ENCODE results near the gene ASTN1.

Gene ASTN1

GRCh38 chr1:177142791-177143271, 21.7 kb downstream of the ASTN1 start:
- Histone ChIP-seq H3K9me2 (replicated peaks; ENCODE audit: low read depth, low read length) (no peaks in the 10 kb centered on the region), H3K79me2 (ENCODE audit: insufficient read depth, low read length) (no peaks in the 10 kb centered on the region), H3K9ac (ENCODE audit: low read depth, low read length, poor library complexity, severe bottlenecking) (no peak overlapping the region), H3K4me2 (ENCODE audit: low read depth, low read length, poor library complexity, severe bottlenecking) (no peak overlapping the region), H3K36me3 (ENCODE audit: insufficient read depth, low read length) (no peaks in the 10 kb centered on the region), H3K9me3 (ENCODE audit: insufficient read depth, low read depth, low read length) (no peaks in the 10 kb centered on the region), H4K20me1 (ENCODE audit: insufficient read depth, low read length, poor library complexity, severe bottlenecking) (no peaks in the 10 kb centered on the region), H3K4me3 (ENCODE audit: low read length, poor library complexity, severe bottlenecking) (no peak overlapping the region), H2AFZ (ENCODE audit: low read length) (no peak overlapping the region), H3F3A (ENCODE audit: low read depth) (no peaks in the 10 kb centered on the region), H3K4me1 (ENCODE audit: insufficient read depth, low read length, poor library complexity, severe bottlenecking) (peaks cover 4% of the 10 kb centered on the region), H3K27me3 (ENCODE audit: insufficient read depth, low read length, poor library complexity, severe bottlenecking) (no peaks in the 10 kb centered on the region)
- TF ChIP-seq CTCF (conservative IDR thresholded peaks at IDR 0.05; ENCODE audit: low read length) (no peak), EZH2phosphoT487 (IDR thresholded peaks at IDR 0.05; ENCODE audit: borderline replicate concordance) (no peak)

- TF ChIP-seq CTCF (conservative IDR thresholded peaks at IDR 0.05; ENCODE audit: low read length): no peak
- TF ChIP-seq EZH2phosphoT487 (IDR thresholded peaks at IDR 0.05; ENCODE audit: borderline replicate concordance): no peak
- no peak overlapping the region for H3K4me2 ChIP-seq (ENCODE audit: low read depth, low read length, poor library complexity, severe bottlenecking)
Observed at GRCh38 chr1:177142010-177142409, 22.5 kb downstream of the ASTN1 start.

DNA sequence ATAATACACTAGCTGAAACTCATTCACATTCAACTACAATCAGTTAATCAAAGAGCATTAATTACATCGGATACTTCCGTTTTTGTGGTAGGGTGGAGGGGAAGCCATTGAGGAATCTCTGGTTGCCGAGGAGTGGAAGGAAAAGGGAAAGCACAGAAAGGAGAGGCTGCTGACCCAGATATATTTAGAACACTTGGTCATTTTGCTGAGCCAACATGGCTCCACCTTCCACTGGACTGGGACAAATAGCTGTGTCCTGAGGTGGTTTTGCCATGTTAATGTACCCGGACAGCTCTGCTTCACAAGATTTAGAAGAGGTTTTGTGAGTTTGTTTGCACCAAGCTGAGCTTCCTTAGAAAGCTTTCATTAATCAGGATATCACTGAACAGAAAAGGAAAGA, 26.2 kb downstream of the ASTN1 start:
- H3K79me2 ChIP-seq (ENCODE audit: insufficient read depth, low read length): no peaks in the 10 kb centered on the region
- no peaks in the 10 kb centered on the region for H3K9me3 ChIP-seq (ENCODE audit: insufficient read depth, low read depth, low read length)
- no peak overlapping the region for H3K9ac ChIP-seq (ENCODE audit: low read depth, low read length, poor library complexity, severe bottlenecking)
- TF ChIP-seq EZH2phosphoT487 (IDR thresholded peaks at IDR 0.05; ENCODE audit: borderline replicate concordance) (no peak), CTCF (conservative IDR thresholded peaks at IDR 0.05; ENCODE audit: low read length) (no peak)
- H3K4me3 ChIP-seq (ENCODE audit: low read length, poor library complexity, severe bottlenecking): no peak overlapping the region
- no peaks in the 10 kb centered on the region for H3K9me2 ChIP-seq (replicated peaks; ENCODE audit: low read depth, low read length)
- peaks cover 22% of the 10 kb centered on the region for H3K4me1 ChIP-seq (ENCODE audit: insufficient read depth, low read length, poor library complexity, severe bottlenecking)
- H3K4me2 ChIP-seq (ENCODE audit: low read depth, low read length, poor library complexity, severe bottlenecking): no peak overlapping the region
- no peaks in the 10 kb centered on the region for H3K36me3 ChIP-seq (ENCODE audit: insufficient read depth, low read length)
- no peaks in the 10 kb centered on the region for H3K27me3 ChIP-seq (ENCODE audit: insufficient read depth, low read length, poor library complexity, severe bottlenecking)
- H3F3A ChIP-seq (ENCODE audit: low read depth): no peaks in the 10 kb centered on the region
- H4K20me1 ChIP-seq (ENCODE audit: insufficient read depth, low read length, poor library complexity, severe bottlenecking): no peaks in the 10 kb centered on the region
- H2AFZ ChIP-seq (ENCODE audit: low read length): no peak overlapping the region

More at GRCh38 chr1:177142010-177142409, 22.5 kb downstream of the ASTN1 start:
- Histone ChIP-seq H3K4me3 (ENCODE audit: low read length, poor library complexity, severe bottlenecking) (no peak overlapping the region), H3K79me2 (ENCODE audit: insufficient read depth, low read length) (no peaks in the 10 kb centered on the region), H4K20me1 (ENCODE audit: insufficient read depth, low read length, poor library complexity, severe bottlenecking) (no peaks in the 10 kb centered on the region), H3K9me3 (ENCODE audit: insufficient read depth, low read depth, low read length) (no peaks in the 10 kb centered on the region), H3K9ac (ENCODE audit: low read depth, low read length, poor library complexity, severe bottlenecking) (no peak overlapping the region), H3K4me1 (ENCODE audit: insufficient read depth, low read length, poor library complexity, severe bottlenecking) (peaks cover 4% of the 10 kb centered on the region), H3K9me2 (replicated peaks; ENCODE audit: low read depth, low read length) (no peaks in the 10 kb centered on the region), H3K36me3 (ENCODE audit: insufficient read depth, low read length) (no peaks in the 10 kb centered on the region), H2AFZ (ENCODE audit: low read length) (no peak overlapping the region), H3F3A (ENCODE audit: low read depth) (no peaks in the 10 kb centered on the region), H3K27me3 (ENCODE audit: insufficient read depth, low read length, poor library complexity, severe bottlenecking) (no peaks in the 10 kb centered on the region)

Data from Loucy (cell line).